T-helper 2 cell treated with Interferon-gamma antibody and Interleukin-4, amounts not matched to agents 5 μg/mL and 100 μg/mL, for 36 hours (primary cell): ENCODE measurements around the gene H2BK1.

Experiments
- DNase-seq: peaks from one replicate; pipeline ENCODE4 v3.0.0; 2021; ENCODE audit warnings: low spot score
- H3K27ac Mint-ChIP-seq: one replicate; pipeline ENCODE4 v1.8.0; 2021; ENCODE audit warnings: mild to moderate bottlenecking, mixed read lengths
- H3K27me3 Mint-ChIP-seq: one replicate; pipeline ENCODE4 v1.8.0; 2021; ENCODE audit warnings: low read depth, mixed read lengths
- H3K36me3 Mint-ChIP-seq: one replicate; pipeline ENCODE4 v1.8.0; 2021; ENCODE audit warnings: low read depth, mixed read lengths
- H3K4me1 Mint-ChIP-seq: one replicate; pipeline ENCODE4 v1.8.0; 2021; ENCODE audit warnings: low read depth, mixed read lengths
- H3K4me3 Mint-ChIP-seq: one replicate; pipeline ENCODE4 v1.8.0; 2022; ENCODE audit warnings: mild to moderate bottlenecking, moderate library complexity, mixed read lengths
- H3K9me3 Mint-ChIP-seq: one replicate; pipeline ENCODE4 v1.8.0; 2021; ENCODE audit warnings: mixed read lengths

Gene H2BK1

GRCh38 chr7:151194188-151194587 is 16.1 kb downstream of the H2BK1 start:
- no peak for DNase-seq
- Mint-ChIP-seq H3K4me1 (no peaks in the 10 kb centered on the region), H3K4me3 (no peak overlapping the region), H3K27me3 (peaks cover 13% of the 10 kb centered on the region), H3K36me3 (no peaks in the 10 kb centered on the region), H3K27ac (no peak overlapping the region), H3K9me3 (no peaks in the 10 kb centered on the region)

GRCh38 chr7:151193203-151193978 is 16.9 kb downstream of the H2BK1 start:
- Mint-ChIP-seq H3K27ac (no peak overlapping the region), H3K9me3 (no peaks in the 10 kb centered on the region), H3K27me3 (peaks cover 18% of the 10 kb centered on the region), H3K4me1 (no peaks in the 10 kb centered on the region), H3K36me3 (no peaks in the 10 kb centered on the region), H3K4me3 (no peak overlapping the region)
- DNase-seq, result no peak

GRCh38 chr7:151192002-151192539 is 18.2 kb downstream of the H2BK1 start:
- no peaks in the 10 kb centered on the region for H3K4me1 Mint-ChIP-seq
- H3K27me3 Mint-ChIP-seq, result peaks cover 18% of the 10 kb centered on the region
- H3K4me3 Mint-ChIP-seq, result no peak overlapping the region
- no peak for DNase-seq
- no peaks in the 10 kb centered on the region for H3K9me3 Mint-ChIP-seq
- H3K27ac Mint-ChIP-seq, result no peak overlapping the region
- no peaks in the 10 kb centered on the region for H3K36me3 Mint-ChIP-seq

GRCh38 chr7:151191544-151191943 is 18.7 kb downstream of the H2BK1 start:
- Mint-ChIP-seq H3K9me3 (no peaks in the 10 kb centered on the region), H3K4me3 (no peak overlapping the region), H3K27ac (no peak overlapping the region), H3K4me1 (no peaks in the 10 kb centered on the region), H3K36me3 (no peaks in the 10 kb centered on the region), H3K27me3 (peaks cover 18% of the 10 kb centered on the region)
- no peak for DNase-seq

- no peaks in the 10 kb centered on the region for H3K4me1 Mint-ChIP-seq
- H3K4me3 Mint-ChIP-seq, result no peak overlapping the region
- no peak for DNase-seq
- H3K27me3 Mint-ChIP-seq, result peaks cover 11% of the 10 kb centered on the region
- no peaks in the 10 kb centered on the region for H3K9me3 Mint-ChIP-seq
- H3K36me3 Mint-ChIP-seq, result no peaks in the 10 kb centered on the region
- H3K27ac Mint-ChIP-seq, result no peak overlapping the region
Measured at GRCh38 chr7:151189038-151189437, 21.2 kb downstream of the H2BK1 start.

- H3K4me1 Mint-ChIP-seq, result no peaks in the 10 kb centered on the region
- no peaks in the 10 kb centered on the region for H3K9me3 Mint-ChIP-seq
- H3K4me3 Mint-ChIP-seq, result no peak overlapping the region
- H3K27me3 Mint-ChIP-seq, result peaks cover 11% of the 10 kb centered on the region
- DNase-seq, result no peak
- H3K27ac Mint-ChIP-seq, result no peak overlapping the region
- no peaks in the 10 kb centered on the region for H3K36me3 Mint-ChIP-seq
Measured at GRCh38 chr7:151188252-151188542, 22.1 kb downstream of the H2BK1 start.

GRCh38 chr7:151187409-151188251 is 22.7 kb downstream of the H2BK1 start:
- Mint-ChIP-seq H3K9me3 (no peaks in the 10 kb centered on the region), H3K4me3 (no peak overlapping the region), H3K27ac (no peak overlapping the region), H3K4me1 (no peaks in the 10 kb centered on the region), H3K36me3 (no peaks in the 10 kb centered on the region), H3K27me3 (peaks cover 11% of the 10 kb centered on the region)
- DNase-seq, result no peak

- peaks cover 14% of the 10 kb centered on the region for H3K27me3 Mint-ChIP-seq
- no peaks in the 10 kb centered on the region for H3K9me3 Mint-ChIP-seq
- no peak within 1 kb of the TSS for H3K27ac Mint-ChIP-seq
- H3K36me3 Mint-ChIP-seq, result no peaks in the 10 kb centered on the region
- no peak within 1 kb of the TSS for H3K4me3 Mint-ChIP-seq
- no peaks in the 10 kb centered on the region for H3K4me1 Mint-ChIP-seq
- no peak for DNase-seq
Measured at GRCh38 chr7:151186640-151187408, 23.5 kb downstream of the H2BK1 start, which contains the start of gene ASB10. TSS of gene ASB10 (minus strand) at chr7:151187250. CDS start at chr7:151187130, 120 bp downstream.

- H3K4me3 Mint-ChIP-seq, result no peak overlapping the region
- H3K4me1 Mint-ChIP-seq, result no peaks in the 10 kb centered on the region
- DNase-seq, result no peak
- no peak overlapping the region for H3K27ac Mint-ChIP-seq
- no peaks in the 10 kb centered on the region for H3K36me3 Mint-ChIP-seq
- no peaks in the 10 kb centered on the region for H3K9me3 Mint-ChIP-seq
- H3K27me3 Mint-ChIP-seq, result peaks cover 14% of the 10 kb centered on the region
Measured at GRCh38 chr7:151185762-151186639, 24.3 kb downstream of the H2BK1 start.

- Mint-ChIP-seq H3K9me3 (no peaks in the 10 kb centered on the region), H3K27me3 (peaks cover 6% of the 10 kb centered on the region), H3K27ac (no peak overlapping the region), H3K4me1 (no peaks in the 10 kb centered on the region), H3K36me3 (no peaks in the 10 kb centered on the region), H3K4me3 (no peak overlapping the region)
- no peak for DNase-seq
Measured at GRCh38 chr7:151181011-151181431, 29.3 kb downstream of the H2BK1 start.

GRCh38 chr7:151179946-151180345 is 30.3 kb downstream of the H2BK1 start:
- no peaks in the 10 kb centered on the region for H3K9me3 Mint-ChIP-seq
- no peaks in the 10 kb centered on the region for H3K36me3 Mint-ChIP-seq
- DNase-seq, result no peak
- H3K4me3 Mint-ChIP-seq, result no peak overlapping the region
- H3K27me3 Mint-ChIP-seq, result peaks cover 6% of the 10 kb centered on the region
- no peaks in the 10 kb centered on the region for H3K4me1 Mint-ChIP-seq
- H3K27ac Mint-ChIP-seq, result no peak overlapping the region

GRCh38 chr7:151179287-151179860 is 30.9 kb downstream of the H2BK1 start:
- Mint-ChIP-seq H3K4me1 (no peaks in the 10 kb centered on the region), H3K36me3 (no peaks in the 10 kb centered on the region), H3K9me3 (no peaks in the 10 kb centered on the region), H3K27ac (no peak overlapping the region), H3K4me3 (no peak overlapping the region), H3K27me3 (peaks cover 6% of the 10 kb centered on the region)
- no peak for DNase-seq

GRCh38 chr7:151178831-151179230 is 31.5 kb downstream of the H2BK1 start:
- Mint-ChIP-seq H3K27ac (no peak overlapping the region), H3K4me3 (no peak overlapping the region), H3K9me3 (no peaks in the 10 kb centered on the region), H3K27me3 (peaks cover 6% of the 10 kb centered on the region), H3K4me1 (no peaks in the 10 kb centered on the region), H3K36me3 (no peaks in the 10 kb centered on the region)
- DNase-seq, result no peak
